GM20000 (cell line): ENCODE measurements around the gene EXOSC7.

Source experiments
- DNase-seq: peaks from one replicate; pipeline ENCODE4 v3.0.0; 2012; ENCODE audit warnings: low spot score
- CTCF ChIP-seq: IDR thresholded peaks from 2 replicates; pipeline ENCODE4 v1.5.1; 2012; ENCODE audit warnings: mild to moderate bottlenecking, control low read depth; ENCODE audit errors: extremely low read depth, missing control alignments

Gene EXOSC7

GRCh38 chr3:45002720-45003119 is 26.7 kb downstream of the EXOSC7 start:
- TF ChIP-seq CTCF, result no peak
- no peak for DNase-seq

- no peak for DNase-seq
- no peak for TF ChIP-seq CTCF
Measured at GRCh38 chr3:45003406-45003805, 27.4 kb downstream of the EXOSC7 start.

- DNase-seq, result no peak
- no peak for TF ChIP-seq CTCF
Measured at GRCh38 chr3:45003859-45004258, 27.8 kb downstream of the EXOSC7 start.

- no peak for DNase-seq
- no peak for TF ChIP-seq CTCF
Measured at GRCh38 chr3:45007091-45007490, 31.0 kb downstream of the EXOSC7 start.

GRCh38 chr3:45008117-45008516 is 32.1 kb downstream of the EXOSC7 start:
- TF ChIP-seq CTCF, result no peak
- DNase-seq, result no peak

- no peak for TF ChIP-seq CTCF
- no peak for DNase-seq
Measured at GRCh38 chr3:45009868-45010267, 33.8 kb downstream of the EXOSC7 start.

- no peak for TF ChIP-seq CTCF
- DNase-seq, result no peak
Measured at GRCh38 chr3:45010811-45011333, 34.8 kb downstream of the EXOSC7 start.
